Retina (tissue), 1 donor: ENCODE data around the gene TRIO.

Source experiments
- DNase-seq: peaks from one replicate; pipeline ENCODE4 v3.0.0-alpha.2; 2016

Gene TRIO

GRCh38 chr5:14503017-14503680, 360.0 kb downstream of the TRIO start:
- DNase-seq: no peak

- DNase-seq: no peak
Observed at GRCh38 chr5:14503681-14504331, 360.7 kb downstream of the TRIO start.

DNA sequence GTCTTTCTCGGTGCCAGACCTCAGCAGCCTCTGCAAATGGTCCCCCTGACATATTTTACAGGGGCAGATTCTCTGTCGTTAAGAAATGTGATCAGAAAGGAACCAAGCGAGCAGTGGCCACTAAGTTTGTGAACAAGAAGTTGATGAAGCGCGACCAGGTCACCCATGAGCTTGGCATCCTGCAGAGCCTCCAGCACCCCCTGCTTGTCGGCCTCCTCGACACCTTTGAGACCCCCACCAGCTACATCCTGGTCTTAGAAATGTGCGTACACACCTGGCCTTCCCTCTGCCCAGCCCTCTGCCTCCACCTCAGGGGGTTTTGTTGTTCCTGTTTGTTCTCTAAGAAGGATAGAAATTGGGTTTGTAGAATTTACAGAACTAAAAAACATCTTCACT, 361.2 kb downstream of the TRIO start:
- no peak for DNase-seq

DNA sequence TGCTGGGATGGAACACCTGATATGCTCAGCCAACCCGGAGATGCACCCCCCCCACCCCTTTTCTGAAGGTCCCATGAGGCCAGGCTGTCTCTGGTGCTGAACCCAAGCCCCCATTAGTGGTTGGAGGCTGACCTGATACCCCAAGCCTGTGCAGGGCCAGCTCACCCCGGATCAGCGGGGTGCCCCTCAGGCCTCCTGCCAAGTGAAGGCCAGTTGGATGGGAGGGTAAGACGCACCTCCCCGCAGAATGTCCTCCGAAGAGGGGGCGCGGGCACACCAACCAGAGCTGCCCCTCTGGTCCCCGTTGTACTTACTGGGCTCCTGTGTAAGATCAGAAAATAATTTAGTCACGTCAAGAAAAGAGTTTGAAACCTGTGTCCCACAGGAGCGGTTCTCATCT, 361.7 kb downstream of the TRIO start:
- no peak for DNase-seq

DNA sequence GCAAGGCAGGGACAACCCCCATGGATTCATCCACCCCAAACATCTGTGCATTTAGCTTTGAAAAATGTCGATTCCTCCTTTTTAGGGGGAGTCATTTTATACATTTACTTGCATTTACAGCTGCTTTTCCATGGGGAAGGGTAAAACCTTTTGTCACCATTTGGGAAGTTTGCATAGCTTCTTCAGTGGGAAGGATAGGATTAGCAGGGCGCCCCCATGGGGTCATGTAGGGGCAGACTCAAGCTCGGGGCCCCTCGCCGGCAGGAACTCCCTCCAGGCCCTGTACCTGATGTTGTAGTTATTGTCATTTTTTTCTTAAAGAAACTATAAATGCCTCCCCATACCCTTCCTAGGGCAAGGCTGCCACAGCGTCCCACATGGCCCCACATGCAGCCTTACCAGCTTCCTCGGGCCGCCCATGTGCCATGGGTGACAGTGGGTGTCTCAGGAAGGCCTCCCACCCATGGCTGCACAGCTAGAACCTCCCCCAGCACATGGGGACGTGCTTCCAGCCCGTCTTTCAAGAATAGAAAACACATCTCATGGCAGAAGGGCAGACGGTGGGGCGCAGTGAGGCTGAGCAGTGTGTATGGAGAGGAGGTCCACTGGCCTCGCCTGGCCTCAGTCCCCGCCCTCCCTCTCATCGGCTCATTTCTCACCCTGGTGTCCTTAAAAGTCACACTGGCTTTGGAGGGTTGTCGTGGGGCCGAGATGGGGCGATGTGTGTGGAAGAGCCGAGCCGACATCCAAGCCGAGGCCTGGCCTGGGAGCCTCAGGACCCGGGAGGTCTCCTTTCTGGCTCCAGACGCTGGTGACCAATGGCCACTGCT, 362.4 kb downstream of the TRIO start:
- DNase-seq: no peak

DNA sequence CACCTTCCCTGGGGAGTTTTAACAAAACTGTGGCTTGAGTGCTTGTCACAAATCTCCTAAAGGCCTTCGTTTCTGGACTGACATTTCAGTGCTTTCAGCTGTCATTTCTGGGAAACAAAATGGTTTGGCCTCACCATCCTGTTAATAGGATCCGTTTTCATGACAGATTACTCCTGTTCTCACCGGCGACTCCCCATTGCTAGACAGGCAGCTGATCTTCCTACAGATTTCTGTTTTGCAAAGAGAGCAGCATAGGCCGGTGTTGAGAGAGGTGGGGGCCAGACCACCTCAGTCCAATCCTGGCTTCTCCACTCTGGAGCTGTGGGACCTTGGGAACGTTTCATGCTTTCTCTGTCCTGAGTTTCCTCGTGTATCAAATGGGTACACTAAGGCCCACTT, 363.0 kb downstream of the TRIO start:
- DNase-seq: no peak

DNA sequence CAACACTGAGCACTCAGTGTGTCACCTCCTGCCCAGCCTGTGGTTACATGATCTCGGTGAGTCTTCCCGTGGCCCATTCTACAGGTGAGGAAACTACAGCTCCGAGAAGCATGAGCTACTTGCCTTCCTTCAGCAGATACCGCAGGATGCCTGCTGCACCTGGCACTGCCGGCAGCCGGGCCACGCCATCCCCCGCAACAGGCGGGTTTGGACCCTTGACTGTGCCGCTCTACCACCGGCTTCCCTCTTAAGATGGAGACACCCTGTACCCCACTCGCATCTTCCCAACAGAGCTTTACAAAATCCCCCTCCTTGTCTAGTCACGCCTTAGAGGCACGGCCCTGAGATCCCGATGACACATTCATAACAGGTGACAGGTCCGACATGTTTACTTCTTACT, 363.5 kb downstream of the TRIO start:
- no peak for DNase-seq

GRCh38 chr5:14507156-14507941, 364.2 kb downstream of the TRIO start:
- DNase-seq: no peak

GRCh38 chr5:14508046-14508445, 364.9 kb downstream of the TRIO start:
- DNase-seq: no peak

DNA sequence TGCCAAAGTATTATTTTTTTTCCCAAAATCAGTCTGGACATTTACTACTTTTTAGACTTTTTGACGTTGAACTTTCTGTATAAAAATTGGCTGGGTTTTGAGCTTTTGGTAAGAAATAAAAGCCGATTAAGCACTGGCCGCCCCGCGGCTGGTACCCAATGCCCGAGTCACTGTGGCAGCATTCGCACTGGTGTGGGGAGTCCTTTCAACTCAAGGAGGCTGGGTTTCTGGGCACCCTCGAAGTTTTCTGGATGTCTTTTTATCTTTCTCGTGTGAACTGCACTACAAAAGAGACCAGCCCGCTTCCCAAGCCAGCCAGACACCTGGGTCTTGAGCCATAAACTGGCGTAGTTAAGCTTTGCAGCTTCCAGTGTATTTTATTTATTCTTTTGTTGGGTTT, 366.4 kb downstream of the TRIO start:
- no peak for DNase-seq

DNA sequence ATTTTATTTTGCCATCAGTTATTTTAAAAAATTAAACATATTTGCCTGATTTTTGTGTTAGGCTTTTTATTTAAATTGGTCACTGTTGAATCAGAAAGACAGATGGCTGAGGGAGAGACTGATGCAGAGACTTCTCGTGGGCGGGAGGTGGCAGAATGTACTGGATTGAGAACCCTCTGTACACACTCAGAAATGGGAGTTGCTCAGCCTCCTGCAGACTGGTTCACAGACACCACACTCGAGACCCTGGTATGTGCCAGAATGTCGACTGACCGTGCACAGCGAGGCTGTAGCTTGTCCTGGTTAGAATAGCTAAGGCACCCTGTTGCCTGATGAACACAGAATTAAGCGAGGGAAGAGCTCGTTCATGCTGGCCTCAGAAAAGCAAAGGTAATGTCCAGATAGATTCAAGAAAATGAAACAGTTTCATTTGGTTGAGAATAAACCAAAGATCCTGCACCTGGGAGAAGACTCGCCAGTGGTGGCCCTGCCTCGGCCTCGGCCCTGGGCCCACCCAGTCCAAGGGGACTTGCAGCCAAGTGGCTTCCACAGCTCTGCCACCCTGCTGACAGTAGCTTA, 367.1 kb downstream of the TRIO start:
- DNase-seq: no peak

- DNase-seq: no peak
Observed at GRCh38 chr5:14510880-14511279, 367.7 kb downstream of the TRIO start.

GRCh38 chr5:14512574-14512973, 369.4 kb downstream of the TRIO start:
- DNase-seq: no peak

DNA sequence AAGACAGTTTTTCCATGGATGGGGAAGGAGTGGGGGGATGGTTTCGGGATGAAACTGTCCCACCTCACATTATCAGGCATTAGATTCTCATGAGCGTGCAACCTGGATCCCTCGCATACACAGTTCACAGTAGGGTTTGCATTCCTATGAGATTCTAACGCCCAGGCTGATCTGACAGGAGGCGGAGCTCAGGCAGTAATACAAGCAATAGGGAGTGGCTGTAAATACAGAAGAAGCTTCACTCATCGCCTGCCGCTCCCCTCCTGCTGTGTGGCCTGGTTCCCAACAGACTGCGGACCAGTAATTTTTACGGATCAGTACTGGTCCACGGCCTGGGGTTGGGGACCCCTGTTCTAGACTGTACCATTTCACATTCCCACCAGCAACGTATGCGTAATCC, 370.1 kb downstream of the TRIO start:
- no peak for DNase-seq

DNA sequence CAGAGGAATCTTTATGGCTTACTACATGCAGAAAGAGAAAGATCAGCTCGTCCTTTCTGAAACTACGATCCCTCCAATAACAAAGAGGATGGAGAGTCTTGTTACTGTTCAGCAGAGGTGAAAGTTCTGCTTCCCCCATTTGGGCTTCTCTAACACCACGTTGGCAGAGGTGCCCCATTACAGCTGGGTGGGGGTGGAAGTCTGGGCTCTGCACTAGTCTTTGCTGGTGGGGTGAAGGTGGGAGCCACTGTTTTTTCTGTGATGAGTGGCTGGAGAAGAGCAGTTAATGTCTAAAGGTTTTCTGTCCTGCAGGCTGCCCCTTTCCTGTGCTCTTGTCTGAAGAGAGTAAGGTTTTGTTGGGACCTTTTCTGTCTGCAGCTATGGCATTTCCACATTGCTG, 373.8 kb downstream of the TRIO start:
- DNase-seq: no peak

DNA sequence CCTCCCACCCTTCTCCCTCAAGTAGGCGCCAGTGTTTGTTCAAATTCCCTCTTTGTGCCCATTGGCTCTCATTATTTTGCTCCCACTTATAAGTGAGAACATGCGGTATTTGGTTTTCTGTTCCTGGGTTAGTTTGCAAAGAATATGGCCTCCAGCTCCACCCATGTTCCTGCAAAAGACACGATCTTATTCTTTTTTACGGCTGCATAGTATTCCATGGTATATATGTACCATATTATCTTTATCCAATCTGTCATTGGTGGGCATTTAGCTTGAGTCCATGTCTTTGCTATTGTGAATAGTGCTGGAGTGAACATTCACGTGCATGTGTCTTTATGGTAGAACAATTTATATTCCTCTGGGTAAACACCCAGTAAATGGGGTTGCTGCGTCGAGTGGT, 375.5 kb downstream of the TRIO start:
- DNase-seq: no peak

GRCh38 chr5:14521748-14522147, 378.6 kb downstream of the TRIO start:
- no peak for DNase-seq

DNA sequence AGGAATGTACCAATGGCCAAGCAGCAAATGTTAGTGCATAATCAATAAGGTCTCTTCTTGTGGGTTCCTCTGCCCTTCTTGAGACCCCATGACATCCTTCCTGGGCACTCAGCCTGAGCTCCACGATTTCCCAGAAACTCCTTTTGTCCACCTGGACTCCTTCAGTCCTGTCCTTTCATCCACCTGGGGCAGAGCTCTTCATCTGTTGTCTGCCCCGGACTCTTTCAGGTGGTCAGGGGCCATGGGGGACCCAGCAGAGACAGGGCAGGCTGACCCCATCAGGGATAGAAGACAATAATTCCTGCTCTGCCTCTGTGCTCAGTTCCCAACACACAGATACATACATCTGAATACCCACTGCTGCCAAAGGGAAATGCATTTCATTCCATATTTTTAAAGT, 379.6 kb downstream of the TRIO start:
- DNase-seq: no peak

- no peak for DNase-seq
Observed at GRCh38 chr5:14523243-14524034, 380.3 kb downstream of the TRIO start.

GRCh38 chr5:14525397-14525796, 382.3 kb downstream of the TRIO start:
- no peak for DNase-seq

GRCh38 chr5:14526493-14526892, 383.4 kb downstream of the TRIO start:
- DNase-seq: no peak

DNA sequence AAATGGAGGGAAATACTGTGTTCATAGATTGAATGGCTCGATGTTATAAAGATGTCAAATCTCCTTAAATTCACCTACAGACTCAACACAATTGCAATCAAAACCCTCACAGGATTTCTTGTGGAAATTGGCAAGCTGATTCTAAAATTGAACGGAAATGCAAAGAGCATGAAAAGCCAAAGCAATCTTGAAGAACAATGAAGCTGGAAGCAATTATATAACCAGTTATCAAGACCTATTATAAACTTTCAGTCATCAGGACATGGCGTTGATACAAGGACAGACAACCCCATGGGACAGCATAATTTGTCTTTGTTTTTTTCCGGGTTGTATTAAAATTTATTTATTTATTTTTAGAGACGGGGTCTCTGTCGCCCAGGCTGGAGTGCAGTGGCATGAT, 385.0 kb downstream of the TRIO start:
- no peak for DNase-seq
